UCSD-AML1 (cell line): Measurements from ENCODE around the gene PTPRB.
"Not testable (repeated sequence)": the region's sequence is repeated elsewhere in the genome, so short reads cannot be mapped to it uniquely, and the experiment has no call there.

Experiments used
- DNase-seq: peaks from one replicate; lab custom pipeline; 2025; ENCODE audit not compliant: unreplicated experiment; lab: John Stamatoyannopoulos, UW

Gene PTPRB

DNA sequence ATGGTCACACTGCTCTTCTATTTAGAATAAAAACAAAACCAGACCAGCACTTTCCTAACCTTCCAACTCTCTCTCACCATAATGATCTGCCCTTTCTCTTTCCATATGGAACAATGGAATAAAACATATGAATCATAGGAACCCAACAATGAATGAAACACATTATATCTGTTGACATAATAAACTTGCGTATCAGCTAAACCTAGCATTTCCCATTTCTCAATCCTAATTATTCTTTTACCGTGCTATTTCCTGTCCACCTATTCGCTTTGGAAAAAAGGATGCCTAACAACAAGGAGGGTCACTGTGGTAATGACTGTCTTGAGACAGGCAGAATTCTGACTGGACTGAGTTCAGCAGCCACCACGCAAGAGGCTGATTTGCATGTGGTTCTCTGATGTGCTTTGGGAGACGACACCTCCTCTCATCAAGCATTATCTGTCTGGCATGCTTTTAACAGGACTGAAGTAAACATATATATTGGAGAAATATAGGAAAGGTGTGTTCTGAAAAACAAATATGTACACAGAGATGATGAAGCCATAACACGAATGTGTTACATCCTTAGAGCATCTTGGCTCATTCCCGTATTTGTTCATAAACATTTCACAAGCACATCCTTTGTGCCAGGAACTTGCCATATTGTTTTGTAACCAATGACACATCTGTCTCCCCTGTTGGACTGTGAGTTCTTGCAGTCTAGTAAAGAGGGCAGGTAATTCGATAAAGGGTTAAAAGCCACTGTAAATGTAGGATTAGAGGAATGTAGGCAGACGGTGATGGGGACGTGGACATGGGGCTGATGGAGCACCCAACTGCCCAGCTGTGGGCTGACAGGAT is 87.7 kb downstream of the PTPRB start:
- no peak for DNase-seq

DNA sequence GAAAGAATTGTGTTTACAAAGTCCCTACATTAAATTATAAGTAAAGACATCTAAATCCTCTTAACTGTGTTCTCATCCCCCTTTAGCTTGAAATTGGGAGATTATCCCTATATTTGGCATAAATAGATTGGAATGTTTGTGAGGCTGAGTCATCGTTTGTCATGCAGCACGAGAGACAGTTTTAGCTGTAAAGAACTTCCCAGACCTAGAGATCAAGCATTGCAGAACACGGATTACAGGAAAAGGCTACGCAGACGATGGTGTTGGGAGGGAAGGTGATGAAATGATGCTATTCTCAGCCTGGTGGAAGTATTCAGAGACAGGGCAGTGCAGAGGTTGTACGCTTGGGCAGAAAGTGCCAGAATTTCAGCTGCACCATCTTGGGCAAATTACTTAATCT is 93.8 kb downstream of the PTPRB start:
- no peak for DNase-seq

DNA sequence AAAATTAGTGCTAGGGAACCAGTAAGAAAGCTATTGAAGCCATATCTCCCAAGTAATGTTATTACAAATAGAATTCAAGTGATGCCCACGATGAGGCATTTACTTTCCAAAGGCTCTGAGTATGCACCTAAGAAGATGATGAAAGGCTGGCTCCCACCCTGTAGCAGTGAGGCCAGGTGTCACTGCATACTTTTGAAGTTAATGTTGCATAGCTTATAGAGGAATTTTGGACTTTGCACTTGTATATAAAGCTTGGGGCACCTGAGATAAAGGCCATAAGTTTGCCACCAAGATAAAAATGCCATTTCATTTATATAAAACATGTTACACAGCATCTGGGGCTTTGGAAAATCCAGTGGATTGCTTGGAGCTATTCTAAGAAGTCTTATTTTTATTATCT is 96.2 kb downstream of the PTPRB start:
- no peak for DNase-seq

DNA sequence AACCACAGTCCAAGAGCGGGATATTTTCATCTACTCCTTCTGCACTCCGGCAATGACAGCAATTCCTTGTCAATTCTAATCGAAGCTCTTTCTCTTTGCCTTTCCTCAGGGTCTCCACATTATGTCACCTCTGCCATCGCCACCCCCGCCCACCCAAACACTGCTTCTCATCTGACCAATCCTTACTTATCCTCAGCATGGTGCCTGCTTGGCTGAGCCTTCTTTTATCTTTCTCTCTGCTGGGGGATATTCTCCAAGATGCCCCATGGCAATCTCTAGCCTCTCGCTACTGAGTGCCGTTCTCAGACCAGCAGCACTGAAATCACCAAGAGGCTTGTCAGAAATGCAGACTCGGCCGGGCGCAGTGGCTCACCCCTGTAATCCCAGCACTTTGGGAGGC is 100.6 kb downstream of the PTPRB start:
- no peak for DNase-seq

DNA sequence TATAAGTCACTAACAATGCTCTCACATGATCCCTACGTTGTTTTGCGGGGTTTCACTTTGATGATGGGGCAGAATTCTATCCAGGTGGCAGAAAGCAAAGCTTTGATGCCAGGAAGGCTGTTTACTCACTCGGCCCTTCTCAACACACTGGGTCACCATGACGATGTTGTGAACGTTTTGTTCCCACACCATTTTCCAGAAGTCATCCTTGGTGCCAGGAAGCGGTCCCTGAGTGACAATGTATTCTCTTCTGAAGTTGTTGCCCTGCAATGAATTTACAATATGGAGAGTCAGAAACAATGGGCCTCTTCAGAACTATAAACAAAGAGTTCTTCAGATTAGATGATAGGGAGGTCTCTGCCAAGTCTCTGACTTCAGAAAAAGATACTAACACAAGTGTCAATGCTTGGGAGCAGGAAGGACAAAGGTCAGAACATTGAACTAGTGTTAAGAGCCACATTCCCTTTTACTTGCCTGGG is 101.3 kb downstream of the PTPRB start:
- DNase-seq: no peak

DNA sequence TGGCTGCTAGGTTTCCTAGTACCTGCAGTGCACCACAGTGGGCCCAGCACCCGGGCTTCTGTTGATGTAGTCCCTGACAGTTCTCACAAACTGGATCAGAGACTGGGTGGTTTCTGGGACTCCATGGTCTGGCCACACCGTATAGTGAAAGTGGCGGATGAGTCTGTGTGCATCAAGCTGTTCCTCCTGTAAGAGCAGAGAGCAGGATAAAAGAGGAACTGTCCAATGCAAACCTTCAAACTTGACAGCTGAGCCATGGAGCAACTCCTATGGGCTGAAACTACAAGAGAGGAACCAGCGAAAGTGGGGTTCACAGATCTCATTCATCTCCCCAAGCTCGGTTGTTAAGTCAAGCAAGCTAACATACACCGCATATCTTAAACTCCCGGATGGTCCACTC is 102.8 kb downstream of the PTPRB start:
- no peak for DNase-seq

DNA sequence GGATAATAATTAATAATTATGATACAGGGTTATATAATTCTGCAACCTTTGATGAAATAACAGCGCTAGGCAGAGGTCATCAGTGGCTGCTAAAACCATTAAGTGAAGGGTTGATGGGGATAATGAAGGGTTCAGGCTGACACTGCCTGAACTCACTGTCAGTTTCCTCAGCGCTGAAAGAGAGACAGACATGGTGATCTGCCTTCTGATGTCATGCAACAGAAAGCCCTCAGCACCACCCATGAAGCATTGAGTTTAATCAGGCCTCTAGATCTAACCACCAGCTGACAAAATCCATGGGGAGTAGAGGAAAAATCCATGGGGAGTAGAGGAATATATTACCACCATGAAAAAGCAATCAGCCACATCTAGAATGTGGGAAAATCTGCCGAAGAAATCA is 107.6 kb downstream of the PTPRB start:
- DNase-seq: no peak

DNA sequence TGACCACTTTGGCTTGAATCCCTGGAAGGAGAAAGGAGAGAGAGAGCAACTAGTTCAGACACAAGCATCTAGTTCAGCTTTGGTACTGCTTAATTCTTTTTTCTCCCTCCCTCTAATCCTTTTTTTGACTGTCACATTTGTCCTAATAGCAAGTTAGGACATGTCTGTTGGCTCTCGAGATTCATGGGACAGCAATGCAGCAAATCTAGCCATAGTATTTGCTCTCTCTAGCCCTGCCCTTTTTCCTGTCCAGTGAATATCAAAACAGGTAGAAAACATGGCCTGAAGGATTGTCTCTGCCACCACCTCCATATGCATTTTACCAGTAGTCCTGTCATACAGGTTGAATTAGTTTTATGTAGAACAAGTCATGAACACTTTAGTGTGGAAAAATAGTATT is 116.4 kb downstream of the PTPRB start:
- DNase-seq: no peak

DNA sequence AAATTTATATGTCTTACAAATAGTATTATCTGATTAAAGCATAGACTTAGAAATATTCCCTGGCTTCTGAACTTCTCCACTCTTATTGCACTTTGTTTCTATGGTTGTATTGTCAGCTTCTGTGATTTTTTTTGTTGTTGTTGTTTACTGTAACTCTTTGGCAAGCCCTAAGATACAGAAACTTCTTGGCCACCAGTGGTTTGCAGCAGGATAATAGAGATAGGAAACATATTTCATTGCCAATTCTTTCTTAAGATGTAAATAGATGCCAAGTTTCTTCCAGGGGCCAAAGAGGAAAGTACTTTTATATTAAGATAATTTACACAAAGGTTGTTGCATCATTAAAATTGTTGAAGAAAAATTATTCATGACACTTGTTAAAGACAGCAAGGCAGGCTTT is 123.8 kb downstream of the PTPRB start:
- no peak for DNase-seq

DNA sequence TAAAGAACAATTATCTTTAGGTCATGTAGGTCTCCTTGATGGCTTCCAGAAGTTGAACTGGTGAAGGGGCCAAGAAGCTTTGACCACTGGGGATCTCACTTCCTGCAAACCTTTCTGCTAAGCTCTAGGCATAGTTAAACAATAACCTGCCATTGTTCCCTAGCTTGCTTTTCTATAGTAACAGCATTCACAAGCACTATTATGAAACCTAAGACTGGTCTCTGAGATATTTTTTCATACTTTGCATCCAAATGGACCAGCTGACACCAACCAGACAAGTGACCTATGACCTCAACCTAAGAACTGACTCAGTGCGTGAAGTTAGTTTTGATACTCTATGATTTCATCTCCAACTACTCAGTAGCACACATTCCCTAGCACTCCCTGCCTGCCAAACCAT is 129.1 kb downstream of the PTPRB start:
- no peak for DNase-seq

DNA sequence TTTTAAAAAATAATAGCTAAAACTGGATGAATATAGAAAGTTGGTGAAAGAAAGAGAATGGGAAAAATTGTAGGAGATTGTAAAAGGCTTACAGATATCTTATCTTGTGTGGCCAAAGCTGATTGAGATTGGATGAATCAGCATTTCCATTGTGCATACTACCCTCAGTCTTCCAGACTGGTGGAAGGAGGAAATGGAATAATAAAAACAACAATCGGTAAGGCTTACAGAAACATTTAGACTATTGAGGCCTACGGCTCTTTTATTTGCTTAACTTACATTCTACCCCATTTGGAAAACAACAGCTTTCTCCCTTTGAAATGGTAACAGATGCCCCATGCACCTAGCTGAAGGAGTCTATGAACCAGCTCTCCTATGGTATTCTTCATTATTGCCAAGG is 129.8 kb downstream of the PTPRB start:
- DNase-seq: no peak

DNA sequence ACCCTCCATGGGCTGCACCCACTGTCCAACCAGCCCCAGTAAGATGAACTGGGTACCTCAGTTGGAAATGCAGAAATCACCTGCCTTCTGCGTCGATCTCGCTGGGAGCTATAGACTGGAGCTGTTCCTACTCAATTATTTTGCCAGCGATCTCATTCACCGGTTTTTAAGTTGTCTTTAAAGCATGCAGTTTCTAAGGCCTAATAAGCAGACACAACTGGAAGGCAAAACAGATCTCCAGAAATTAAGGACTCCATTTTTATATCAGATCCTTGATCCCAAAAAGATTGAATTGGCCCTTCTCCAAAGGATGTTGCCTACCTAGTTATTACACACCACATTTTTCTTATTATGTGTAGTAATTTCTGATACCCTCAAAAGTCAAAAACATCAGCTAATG is 139.7 kb downstream of the PTPRB start:
- DNase-seq: no peak

DNA sequence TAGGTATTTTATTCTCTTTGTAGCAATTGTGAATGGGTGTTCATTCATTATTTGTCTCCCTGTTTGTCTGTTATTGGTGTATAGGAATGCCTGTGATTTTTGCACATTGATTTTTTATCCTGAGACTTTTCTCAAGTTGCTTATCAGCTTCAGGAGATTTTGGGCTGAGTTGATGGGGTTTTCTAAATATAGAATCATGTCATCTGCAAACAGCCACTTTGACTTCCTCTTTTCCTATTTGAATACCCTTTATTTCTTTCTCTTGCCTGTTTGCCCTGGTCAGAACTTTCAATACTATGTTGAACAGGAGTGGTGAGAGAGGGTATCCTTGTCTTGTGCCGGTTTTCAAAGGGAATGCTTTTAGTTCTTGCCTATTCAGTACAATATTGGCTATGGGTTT is 144.3 kb downstream of the PTPRB start:
- DNase-seq: not testable (repeated sequence)

DNA sequence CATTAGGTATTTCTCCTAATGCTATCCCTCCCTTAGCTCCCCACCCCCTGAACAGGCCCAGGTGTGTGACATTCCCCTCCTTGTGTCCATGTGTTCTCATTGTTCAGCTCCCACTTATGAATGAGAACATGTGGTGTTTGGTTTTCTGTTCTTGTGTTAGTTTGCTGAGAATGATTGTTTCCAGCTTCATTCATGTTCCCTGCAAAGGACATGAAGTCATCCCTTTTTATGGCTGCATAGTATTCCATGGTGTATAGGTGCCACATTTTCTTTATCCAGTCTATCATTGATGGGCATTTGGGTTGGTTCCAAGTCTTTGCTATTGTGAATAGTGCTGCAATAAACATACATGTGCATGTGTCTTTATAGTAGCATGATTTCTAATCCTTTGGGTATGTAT is 146.3 kb downstream of the PTPRB start:
- DNase-seq: not testable (repeated sequence)

DNA sequence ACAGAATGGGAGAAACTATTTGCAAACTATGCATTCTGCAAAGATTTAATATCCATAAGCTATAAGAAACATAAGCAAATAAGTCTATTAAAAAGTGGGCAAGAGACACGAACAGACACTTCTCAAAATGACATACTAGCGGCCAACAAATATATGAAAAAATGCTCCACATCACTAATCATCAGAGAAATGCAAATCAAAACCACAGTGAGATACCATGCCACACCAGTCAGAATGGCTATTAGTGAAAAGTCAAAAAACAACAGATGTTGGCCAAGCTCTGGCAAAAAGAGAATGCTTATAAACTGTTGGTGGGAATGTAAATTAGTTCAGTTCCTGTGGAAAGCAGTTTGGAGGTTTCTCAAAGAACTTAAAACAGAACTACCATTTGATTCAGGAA is 149.8 kb downstream of the PTPRB start:
- no peak for DNase-seq

DNA sequence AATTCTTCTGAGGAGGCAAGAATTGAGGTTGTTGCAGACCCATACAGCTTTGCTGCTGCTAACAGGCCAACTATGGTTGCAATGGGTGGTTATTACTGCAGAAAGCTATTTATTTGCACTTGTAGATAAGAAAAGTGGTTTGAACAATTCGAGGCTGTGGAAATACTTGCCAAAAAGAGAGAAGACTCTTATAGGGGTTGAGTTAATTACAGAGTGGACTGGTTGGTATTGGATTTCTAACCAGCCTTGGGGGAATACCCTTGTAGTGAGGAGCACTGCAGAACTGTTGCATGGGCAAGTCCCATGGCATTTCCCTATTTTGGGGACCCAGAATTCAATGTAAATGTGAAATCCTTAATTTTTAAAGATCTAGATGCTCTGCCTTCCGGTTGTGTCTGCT is 150.6 kb downstream of the PTPRB start:
- no peak for DNase-seq

DNA sequence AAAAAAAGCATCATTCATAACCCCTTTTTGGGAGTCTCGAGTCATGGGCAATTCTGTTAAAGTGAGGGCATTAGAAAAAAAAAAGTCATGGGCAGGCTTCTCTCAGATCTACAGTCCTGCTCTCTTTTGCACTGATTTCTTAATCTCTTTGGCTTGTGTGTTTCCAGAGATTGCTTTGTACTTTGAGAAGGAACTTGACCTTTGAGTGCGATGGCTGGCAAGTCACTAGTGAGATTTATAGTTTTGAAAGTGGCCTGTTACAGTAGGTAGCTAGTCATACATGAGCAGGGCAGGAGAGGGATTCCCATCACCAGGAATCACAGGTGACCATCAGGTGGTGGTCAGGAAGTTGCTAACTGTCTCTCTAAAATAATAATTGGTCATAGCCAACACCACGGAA is 151.5 kb downstream of the PTPRB start:
- no peak for DNase-seq

DNA sequence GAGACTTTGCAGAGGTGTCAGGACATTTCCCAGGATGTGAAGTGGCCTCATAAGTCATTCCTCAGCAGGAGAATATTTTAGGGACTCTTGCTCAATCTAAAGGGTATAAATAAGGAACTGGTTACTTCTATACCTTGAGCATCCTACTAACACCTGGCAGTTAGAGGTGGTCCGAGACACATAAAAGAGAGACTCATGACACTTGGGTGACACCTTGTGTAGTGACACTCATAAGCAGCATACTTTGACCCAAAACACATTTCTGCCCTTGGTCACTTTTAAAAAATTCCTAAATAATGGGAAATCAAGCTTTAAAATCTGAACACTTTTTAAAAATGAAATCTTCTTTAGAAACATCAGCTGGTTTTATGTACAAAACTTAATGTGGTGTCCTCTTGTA is 152.8 kb downstream of the PTPRB start:
- DNase-seq: no peak

DNA sequence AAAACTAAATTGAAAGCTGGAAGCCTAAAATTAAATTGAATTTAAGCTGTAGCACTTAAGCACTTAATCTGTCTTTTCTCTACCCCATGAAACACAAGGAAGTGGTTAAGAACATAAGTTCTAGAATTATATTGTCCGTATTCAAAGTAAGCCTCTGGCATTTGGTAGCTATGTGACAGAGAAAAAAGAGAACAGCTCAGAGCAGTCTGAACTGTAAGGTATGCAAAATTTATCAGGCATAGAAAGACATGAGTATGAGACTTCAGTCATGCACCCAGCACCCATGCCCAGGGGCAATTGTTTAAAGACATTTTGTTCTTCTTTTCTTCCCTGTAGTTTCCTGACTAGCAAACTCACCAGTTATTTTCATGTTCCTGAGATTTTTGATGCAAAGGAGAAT is 154.5 kb downstream of the PTPRB start:
- DNase-seq: no peak

DNA sequence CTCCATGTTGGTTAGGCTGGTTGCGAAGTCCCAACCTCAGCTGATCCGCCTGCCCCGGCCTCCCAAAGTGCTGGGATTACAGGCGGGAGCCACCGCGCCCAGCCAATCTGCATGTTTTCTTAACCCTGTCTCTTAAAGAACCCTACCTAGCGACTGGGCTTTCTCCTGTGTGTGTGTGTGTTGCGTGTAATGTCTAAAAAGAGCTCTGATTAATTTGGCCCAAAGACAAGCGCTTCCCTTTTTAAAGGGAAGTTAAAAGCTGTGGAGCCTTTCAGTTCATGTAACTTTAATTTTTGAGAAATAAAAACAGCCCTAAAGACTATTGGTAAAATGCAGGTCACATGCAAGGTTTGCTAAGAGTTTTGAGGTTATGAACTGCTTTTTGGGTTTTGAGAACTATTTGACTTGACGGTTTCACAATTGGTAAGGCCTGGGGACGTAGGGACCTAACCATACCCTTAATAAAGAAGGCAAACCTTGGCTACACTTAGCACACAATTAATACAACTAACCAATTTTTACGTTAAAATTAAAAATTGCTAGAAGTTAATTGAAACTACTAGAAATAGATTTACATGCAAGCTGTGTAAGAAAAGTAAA is 167.9 kb downstream of the PTPRB start:
- no peak for DNase-seq

DNA sequence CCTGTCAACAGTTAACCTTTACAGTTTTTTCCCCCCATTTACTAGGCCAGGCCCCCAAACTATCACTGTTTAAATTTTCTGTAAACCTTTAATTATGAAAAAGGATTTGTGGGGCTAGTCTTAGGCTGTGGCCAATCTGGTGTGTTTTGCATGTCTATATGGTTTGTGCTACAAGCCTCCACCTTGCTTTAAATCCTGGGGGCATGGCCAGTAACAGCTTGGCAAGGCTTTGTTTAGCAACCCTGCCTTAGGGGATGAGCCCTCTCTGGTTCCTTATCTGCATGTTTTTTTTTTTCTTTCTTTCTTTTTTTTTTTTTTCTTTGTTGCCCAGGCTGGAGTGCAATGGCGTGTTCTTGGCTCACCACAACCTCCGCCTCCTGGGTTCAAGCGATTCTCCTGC is 168.5 kb downstream of the PTPRB start:
- DNase-seq: no peak

DNA sequence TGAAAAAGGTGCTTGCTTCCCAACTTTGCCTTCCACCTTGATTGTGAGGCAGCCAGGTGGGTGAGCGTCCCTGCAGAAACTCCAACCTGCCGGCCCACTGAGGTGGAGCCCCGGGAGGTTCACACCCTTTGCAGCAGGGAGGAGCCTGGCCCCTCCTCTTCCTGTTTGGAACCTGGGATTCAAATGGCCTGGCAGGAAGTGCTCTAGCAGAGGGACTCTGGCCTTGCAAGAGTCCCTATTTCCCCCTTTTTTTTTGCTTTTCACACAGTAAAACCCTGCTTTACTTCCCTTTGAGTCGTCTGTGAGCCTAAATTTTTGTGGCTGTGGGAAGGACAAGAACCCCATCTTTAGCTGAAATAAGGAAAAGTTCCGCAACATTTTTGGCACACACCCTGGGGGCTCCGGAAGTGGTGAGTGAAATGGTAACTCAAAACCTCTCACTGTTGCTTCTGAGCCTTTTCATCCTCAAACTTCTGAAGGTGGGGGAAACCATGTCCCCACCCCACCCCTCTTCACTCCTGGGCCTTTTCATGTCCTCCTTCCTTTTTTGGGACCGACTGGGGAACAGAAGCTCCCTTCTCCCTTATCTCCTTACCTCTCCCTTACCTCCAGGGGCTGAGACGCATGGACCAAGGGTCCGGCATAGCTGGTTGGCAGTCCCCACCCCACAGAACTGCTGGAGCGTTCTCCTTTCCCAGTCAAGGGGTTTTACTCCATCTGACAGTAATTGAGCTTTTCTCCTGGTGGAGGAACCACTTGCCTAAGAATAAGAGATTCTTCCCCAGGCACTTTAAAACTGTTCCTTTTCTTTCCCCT is 169.1 kb downstream of the PTPRB start:
- DNase-seq: no peak
